Stimulated activated CD4-positive, alpha-beta T cell treated with anti-CD3 and anti-CD28 coated beads, Interleukin-1b, Interleukin-23, amount 100 ng/mL, for 48 hours (primary cell): ENCODE results near the gene SERPINB2.
"Not testable (repeated sequence)": the region's sequence is repeated elsewhere in the genome, so short reads cannot be mapped to it uniquely, and the experiment has no call there.

Experiments used
- DNase-seq: peaks from one replicate; pipeline ENCODE4 v3.0.0-alpha.2; 2020

SERPINB2 gene

GRCh38 chr18:63889626-63890025 is 2.1 kb downstream of the SERPINB2 start:
- DNase-seq = no peak

GRCh38 chr18:63890237-63890949 is 2.9 kb downstream of the SERPINB2 start:
- DNase-seq = no peak

DNA sequence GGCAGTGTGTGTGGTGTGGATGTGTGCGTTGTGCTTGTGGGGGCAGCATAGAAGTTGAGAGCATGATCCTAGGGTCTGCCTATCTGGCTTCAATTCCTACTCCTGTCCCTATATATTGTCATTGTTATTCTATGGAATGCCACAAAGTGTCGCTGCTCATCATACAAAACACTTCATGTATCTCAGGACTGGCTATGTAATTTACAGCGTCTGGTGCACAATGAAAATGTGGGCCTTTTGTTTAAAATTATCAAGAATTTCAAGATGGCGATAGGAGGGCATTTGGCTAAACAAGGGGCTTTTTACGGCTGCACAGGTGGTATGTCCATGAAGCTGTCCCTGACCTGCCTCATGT is 3.4 kb downstream of the SERPINB2 start:
- DNase-seq = no peak

- DNase-seq = no peak
Measured at GRCh38 chr18:63892566-63892965, 5.1 kb downstream of the SERPINB2 start.

GRCh38 chr18:63894106-63894772 is 6.7 kb downstream of the SERPINB2 start:
- DNase-seq = no peak

- DNase-seq = no peak
Measured at GRCh38 chr18:63895190-63895589, 7.7 kb downstream of the SERPINB2 start.

DNA sequence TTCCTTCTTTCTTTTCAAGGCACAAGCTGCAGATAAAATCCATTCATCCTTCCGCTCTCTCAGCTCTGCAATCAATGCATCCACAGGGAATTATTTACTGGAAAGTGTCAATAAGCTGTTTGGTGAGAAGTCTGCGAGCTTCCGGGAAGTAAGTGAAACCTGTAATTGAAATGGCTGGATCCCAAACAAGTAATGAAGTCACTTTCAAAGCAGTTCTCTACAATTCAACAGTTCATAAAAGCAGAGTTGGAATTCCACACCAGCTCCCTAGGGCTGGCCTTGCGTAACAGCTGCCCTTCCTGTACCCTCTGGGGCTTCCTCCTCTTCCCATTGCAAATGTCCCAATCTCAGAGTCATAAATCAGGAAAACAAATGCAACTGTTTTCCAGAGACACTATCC is 9.6 kb downstream of the SERPINB2 start:
- DNase-seq = no peak

DNA sequence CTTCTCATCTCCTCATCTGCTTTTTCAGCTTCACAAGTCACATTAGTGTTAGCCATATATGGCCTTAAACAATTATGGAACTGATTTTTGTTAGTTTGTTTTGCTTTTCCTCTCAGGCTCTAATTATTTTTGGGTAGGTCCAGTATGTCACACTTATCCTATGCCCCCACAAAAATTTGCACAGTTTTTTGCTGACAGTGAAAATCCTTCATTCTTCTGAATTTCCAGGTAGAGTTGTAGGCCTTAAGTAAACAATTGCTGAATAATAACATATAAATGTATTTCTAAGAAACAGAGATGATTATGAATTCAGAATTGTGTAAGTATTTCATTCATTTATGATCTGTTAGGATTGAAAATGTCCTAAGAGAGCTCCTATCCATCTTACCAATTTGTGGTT is 11.7 kb downstream of the SERPINB2 start:
- DNase-seq = no peak

GRCh38 chr18:63903851-63904570 is 16.5 kb downstream of the SERPINB2 start:
- DNase-seq = no peak

- DNase-seq = no peak
Measured at GRCh38 chr18:63904694-63905093, 17.2 kb downstream of the SERPINB2 start.

DNA sequence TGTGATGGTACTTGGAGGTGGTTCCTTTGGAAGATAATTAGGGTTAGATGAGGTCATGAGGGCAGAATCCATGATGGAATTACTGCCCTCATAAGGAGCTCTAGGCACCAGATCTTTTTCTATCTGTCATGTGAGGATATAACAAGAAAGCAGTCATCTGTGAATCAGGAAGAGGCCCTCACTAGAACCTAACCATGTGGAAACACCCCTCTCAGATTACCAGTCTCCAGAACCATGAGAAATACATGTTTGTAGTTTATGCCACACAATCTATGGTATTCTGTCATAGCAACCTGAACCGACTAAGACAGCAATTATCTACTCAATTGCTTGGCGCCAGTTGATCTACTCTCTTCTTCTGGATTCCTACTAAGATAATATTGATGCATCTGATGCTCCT is 17.9 kb downstream of the SERPINB2 start:
- no peak for DNase-seq

DNA sequence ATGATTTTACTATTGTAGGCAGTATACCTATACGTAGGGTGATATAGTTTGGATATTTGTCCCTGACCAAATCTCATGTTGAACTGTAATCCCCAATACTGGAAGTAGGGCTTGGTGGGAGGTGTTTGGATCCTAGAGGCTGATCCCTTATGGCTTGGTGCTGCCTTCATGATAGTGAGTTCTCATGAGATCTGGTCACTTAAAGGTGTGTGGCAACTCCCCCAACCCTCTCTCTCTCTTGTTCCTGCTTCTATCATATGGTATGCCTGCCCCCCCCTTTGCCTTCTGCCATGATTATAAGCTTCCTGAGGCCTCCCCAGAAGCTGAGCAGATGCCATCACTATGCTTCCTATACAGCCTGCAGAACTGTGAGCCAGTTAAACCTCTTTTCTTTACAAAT is 18.6 kb downstream of the SERPINB2 start:
- DNase-seq = no peak

DNA sequence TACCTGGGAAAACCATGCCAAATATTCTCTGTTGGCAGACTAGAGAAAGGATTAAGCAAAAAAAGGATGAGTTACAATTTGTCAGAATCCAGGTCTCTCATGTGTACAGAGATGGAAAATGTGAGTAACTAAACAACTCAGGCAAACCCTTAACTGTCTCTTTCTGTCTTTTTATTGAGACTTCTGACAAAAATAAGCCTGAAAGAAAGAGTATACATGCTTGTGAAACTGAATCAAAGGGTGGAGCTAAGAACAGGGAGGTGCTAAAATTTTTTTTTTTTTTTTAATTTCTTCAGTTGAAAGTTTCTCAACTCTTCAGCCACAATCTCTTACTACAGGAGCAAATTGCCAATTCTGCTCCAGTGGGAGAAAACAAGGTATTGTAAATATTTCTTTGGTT is 20.2 kb downstream of the SERPINB2 start, which contains the start of gene SERPINB10:
Gene SERPINB10 (plus strand): TSS at position 295 of the 400 bp plus-strand sequence. CDS start 7,553 bp downstream, outside the sequence.
- DNase-seq = no peak

- no peak for DNase-seq
Measured at GRCh38 chr18:63908858-63909257, 21.4 kb downstream of the SERPINB2 start.

DNA sequence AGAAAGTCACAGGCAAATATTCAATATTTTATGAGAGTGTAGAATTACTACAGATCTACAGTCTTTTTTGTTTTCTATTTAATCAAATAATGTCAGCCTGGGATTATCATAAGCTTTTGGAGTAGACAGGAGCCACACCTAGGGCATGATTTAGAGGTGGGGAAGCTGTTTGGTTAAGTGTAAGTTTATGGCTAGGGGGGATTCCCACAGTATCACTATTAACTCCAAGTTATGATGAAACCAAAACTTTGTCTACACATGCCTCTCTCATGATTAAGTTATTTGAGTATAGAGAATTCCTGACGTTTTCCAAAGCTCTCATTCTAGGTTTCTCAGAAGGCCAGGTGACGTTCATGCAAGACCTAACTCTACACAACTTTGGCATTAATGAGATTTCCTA is 22.4 kb downstream of the SERPINB2 start:
- no peak for DNase-seq

DNA sequence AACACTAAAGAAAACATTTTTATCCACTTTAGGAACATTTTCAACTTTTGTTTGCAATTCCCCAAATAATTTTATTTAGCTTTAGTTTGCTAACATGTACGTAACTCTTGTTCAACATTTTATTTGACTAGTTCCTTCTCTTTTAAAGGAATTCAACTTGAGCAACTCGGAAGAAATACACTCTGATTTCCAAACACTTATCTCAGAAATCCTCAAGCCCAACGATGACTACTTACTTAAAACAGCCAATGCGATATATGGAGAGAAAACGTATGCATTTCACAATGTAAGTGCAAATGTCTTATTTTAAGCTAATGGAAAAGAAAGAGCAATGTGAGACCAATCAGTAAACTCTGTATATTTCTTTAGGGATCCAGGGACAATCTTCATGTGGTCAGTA is 30.3 kb downstream of the SERPINB2 start:
- no peak for DNase-seq

GRCh38 chr18:63922049-63922448 is 34.5 kb downstream of the SERPINB2 start:
- no peak for DNase-seq

DNA sequence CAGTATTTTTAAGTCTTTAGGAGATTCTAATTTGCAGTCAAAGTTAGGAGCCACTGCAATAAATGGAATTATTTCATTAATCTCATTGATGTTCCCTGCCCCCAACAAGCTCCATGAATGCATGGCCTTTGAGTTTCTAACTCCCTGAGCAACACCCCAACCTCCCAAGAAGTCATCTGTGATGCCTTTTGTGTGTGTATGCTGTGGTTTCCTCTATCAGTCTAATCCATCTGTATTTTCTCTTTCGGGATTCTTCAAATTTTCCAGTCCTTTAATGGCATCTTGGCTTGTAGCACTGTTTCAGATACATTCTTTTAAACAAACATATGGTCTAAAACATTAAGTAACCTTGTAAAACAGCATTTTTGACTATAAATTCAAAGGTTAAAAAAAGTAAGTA is 37.0 kb downstream of the SERPINB2 start:
- DNase-seq = no peak

- no peak for DNase-seq
Measured at GRCh38 chr18:63928331-63928730, 40.8 kb downstream of the SERPINB2 start.

GRCh38 chr18:63929369-63929768 is 41.9 kb downstream of the SERPINB2 start:
- DNase-seq = not testable (repeated sequence)

- DNase-seq = no peak
Measured at GRCh38 chr18:63930773-63931354, 43.4 kb downstream of the SERPINB2 start.

- peak; percentile 60 for DNase-seq
Measured at GRCh38 chr18:63936156-63936931, 48.8 kb downstream of the SERPINB2 start.

- peak; percentile 4 for DNase-seq
Measured at GRCh38 chr18:63936932-63937393, 49.5 kb downstream of the SERPINB2 start.
